Measurements from ENCODE around the gene AADACL4. TPM values are rescaled to one million over a fixed set of nuclear protein-coding genes. Genes with fewer than 3 reads are reported as not detected.
"Not testable (repeated sequence)": the region's sequence is repeated elsewhere in the genome, so short reads cannot be mapped to it uniquely, and the experiment has no call there.

AADACL4 gene
- polyA plus RNA-seq, 2 donors = not detected

DNA sequence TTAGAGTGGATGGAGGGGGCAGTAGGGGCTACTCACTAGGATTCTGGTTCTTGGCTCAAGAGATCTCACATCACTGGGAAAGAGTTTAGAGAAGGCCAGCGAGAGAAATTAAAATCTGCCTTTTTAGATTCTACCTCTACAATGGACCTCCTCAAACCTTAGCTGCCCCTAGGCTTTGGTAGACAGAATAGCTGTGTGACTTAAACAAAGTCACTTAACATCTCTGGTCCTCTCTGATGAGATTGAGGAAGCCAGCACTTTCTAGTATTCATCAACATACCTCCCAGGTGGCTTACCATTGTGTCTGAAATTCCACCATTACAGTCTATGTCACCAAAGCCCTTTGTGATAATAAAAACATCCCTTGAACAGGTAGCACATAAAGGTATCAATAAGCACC is 18.7 kb downstream of the AADACL4 start:
- H3K4me1 ChIP-seq (ENCODE audit: control insufficient read depth in 2 of 2, insufficient read depth in 2 of 2, low read length in 1 of 2) = no peaks in the 10 kb centered on the region
- H3K27ac ChIP-seq (ENCODE audit: low read depth in 2 of 2, low read length in 1 of 2) = no peak overlapping the region
- no peaks in the 10 kb centered on the region for H3K9me3 ChIP-seq (ENCODE audit: control insufficient read depth in 2 of 2, insufficient read depth in 1 of 2, low read depth in 1 of 2, low read length in 1 of 2)
- H3K27me3 ChIP-seq (ENCODE audit: control insufficient read depth in 1 of 2, insufficient read depth in 2 of 2, low read length in 2 of 2) = no peaks in the 10 kb centered on the region
- 89 to 96% methylated on average over 1 of the region's 1 CpG for WGBS, 2 donors
- no peaks in the 10 kb centered on the region for H3K36me3 ChIP-seq (ENCODE audit: control insufficient read depth in 2 of 2, insufficient read depth in 2 of 2, low read length in 1 of 2)
- H3K4me3 ChIP-seq (ENCODE audit: low read depth in 1 of 2, low read length in 2 of 2) = no peak overlapping the region

DNA sequence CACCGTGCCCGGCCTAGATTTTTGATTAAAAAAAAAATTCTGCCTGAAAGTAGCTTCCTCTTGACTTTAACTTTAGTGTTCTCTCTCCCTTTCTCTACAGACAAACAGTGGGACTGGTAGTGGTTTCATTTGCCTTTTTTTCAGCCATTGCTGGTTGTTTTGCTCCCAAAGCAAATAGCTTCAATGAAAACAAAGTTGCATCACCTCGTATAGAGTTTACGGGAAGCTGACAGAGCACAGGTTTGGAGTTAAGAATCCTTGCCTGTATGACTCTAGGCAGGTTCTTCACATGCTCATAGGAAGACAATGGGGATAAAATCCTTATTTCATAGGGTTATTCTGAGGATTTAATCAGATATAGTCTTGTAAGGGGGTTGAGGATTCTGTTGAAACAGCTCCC is 21.6 kb downstream of the AADACL4 start:
- H3K9me3 ChIP-seq (ENCODE audit: control insufficient read depth in 2 of 2, insufficient read depth in 1 of 2, low read depth in 1 of 2, low read length in 1 of 2) = peaks cover 0 to 3% of the 10 kb centered on the region in 2 donors
- no peak overlapping the region for H3K27ac ChIP-seq (ENCODE audit: low read depth in 2 of 2, low read length in 1 of 2)
- H3K36me3 ChIP-seq (ENCODE audit: control insufficient read depth in 2 of 2, insufficient read depth in 2 of 2, low read length in 1 of 2) = no peaks in the 10 kb centered on the region
- no peak overlapping the region for H3K4me3 ChIP-seq (ENCODE audit: low read depth in 1 of 2, low read length in 2 of 2)
- H3K27me3 ChIP-seq (ENCODE audit: control insufficient read depth in 1 of 2, insufficient read depth in 2 of 2, low read length in 2 of 2) = peaks cover 0 to 4% of the 10 kb centered on the region in 2 donors
- no peaks in the 10 kb centered on the region for H3K4me1 ChIP-seq (ENCODE audit: control insufficient read depth in 2 of 2, insufficient read depth in 2 of 2, low read length in 1 of 2)
- 75 to 79% methylated on average over 4 of the region's 4 CpGs for WGBS, 2 donors

DNA sequence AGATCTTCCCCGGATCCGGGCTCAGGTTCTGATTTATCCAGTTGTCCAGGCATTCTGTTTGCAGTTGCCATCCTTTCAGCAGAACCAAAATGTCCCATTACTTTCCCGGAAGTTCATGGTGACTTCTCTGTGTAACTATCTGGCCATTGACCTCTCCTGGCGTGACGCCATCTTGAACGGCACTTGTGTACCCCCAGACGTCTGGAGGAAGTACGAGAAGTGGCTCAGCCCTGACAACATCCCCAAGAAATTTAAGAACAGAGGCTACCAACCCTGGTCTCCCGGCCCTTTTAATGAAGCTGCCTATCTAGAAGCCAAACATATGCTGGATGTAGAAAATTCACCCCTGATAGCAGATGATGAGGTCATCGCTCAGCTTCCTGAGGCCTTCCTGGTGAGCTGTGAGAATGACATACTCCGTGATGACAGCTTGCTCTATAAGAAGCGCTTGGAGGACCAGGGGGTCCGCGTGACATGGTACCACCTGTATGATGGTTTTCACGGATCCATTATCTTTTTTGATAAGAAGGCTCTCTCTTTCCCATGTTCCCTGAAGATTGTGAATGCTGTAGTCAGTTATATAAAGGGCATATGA is 22.4 kb downstream of the AADACL4 start:
- H3K27ac ChIP-seq (ENCODE audit: low read depth in 2 of 2, low read length in 1 of 2) = no peak overlapping the region
- H3K27me3 ChIP-seq (ENCODE audit: control insufficient read depth in 1 of 2, insufficient read depth in 2 of 2, low read length in 2 of 2) = peaks cover 0 to 4% of the 10 kb centered on the region in 2 donors
- H3K4me3 ChIP-seq (ENCODE audit: low read depth in 1 of 2, low read length in 2 of 2) = no peak overlapping the region
- H3K36me3 ChIP-seq (ENCODE audit: control insufficient read depth in 2 of 2, insufficient read depth in 2 of 2, low read length in 1 of 2) = no peaks in the 10 kb centered on the region
- H3K4me1 ChIP-seq (ENCODE audit: control insufficient read depth in 2 of 2, insufficient read depth in 2 of 2, low read length in 1 of 2) = no peaks in the 10 kb centered on the region
- peaks cover 0 to 3% of the 10 kb centered on the region in 2 donors for H3K9me3 ChIP-seq (ENCODE audit: control insufficient read depth in 2 of 2, insufficient read depth in 1 of 2, low read depth in 1 of 2, low read length in 1 of 2)
- WGBS, 2 donors = 87 to 88% methylated on average over 15 of the region's 15 CpGs

DNA sequence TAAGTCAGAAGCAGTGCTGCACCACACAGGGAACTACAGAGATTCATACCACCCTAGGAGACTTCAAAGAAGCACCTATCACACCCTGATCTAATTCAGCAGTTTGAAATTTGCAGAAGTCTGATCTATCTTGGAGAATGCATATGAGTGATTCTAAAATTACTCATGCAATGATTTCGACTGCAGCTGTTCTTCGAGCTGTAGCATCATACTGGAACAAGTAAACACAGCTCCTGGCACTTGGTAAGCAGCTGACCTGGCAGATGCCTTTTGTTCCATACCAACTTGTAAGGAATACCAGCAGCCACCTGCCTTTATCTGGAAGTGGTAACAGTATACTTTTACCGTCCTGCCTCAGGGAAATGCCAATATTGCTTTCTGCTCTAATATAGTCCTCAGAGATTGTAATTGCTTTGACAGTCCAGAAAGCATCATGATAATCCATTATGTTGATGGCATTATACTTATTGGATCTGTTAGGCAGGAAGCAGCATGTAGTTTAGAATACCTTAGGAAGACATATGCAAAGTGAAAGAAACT is 25.7 kb downstream of the AADACL4 start:
- Histone ChIP-seq H3K4me1 (ENCODE audit: control insufficient read depth in 2 of 2, insufficient read depth in 2 of 2, low read length in 1 of 2) (no peaks in the 10 kb centered on the region), H3K27ac (ENCODE audit: low read depth in 2 of 2, low read length in 1 of 2) (no peak overlapping the region), H3K27me3 (ENCODE audit: control insufficient read depth in 1 of 2, insufficient read depth in 2 of 2, low read length in 2 of 2) (peaks cover 0 to 4% of the 10 kb centered on the region in 2 donors), H3K36me3 (ENCODE audit: control insufficient read depth in 2 of 2, insufficient read depth in 2 of 2, low read length in 1 of 2) (no peaks in the 10 kb centered on the region), H3K4me3 (ENCODE audit: low read depth in 1 of 2, low read length in 2 of 2) (no peak overlapping the region), H3K9me3 (ENCODE audit: control insufficient read depth in 2 of 2, insufficient read depth in 1 of 2, low read depth in 1 of 2, low read length in 1 of 2) (peaks cover 0 to 3% of the 10 kb centered on the region in 2 donors)
- 47 to 52% methylated on average over 3 of the region's 3 CpGs for WGBS, 2 donors

DNA sequence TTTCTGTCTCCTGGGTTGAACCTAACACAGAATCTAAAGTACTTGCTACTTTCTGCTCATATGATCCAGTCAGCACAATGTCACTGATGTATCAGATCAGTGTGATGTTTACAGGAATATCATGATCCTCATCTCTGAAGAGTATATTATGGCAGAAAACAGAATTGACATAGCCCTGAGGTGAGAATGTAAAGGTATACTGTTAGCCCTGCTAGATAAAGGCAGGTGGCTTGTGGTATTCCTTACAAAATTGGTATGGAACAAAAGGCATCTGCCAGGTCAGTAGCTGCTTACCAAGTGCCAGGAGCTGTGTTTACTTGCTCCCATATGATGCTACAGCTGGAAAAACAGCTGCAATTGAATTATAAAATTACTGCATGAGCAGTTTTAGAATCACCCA is 30.5 kb downstream of the AADACL4 start:
- H3K27ac ChIP-seq (ENCODE audit: low read depth in 2 of 2, low read length in 1 of 2) = no peak overlapping the region
- H3K4me1 ChIP-seq (ENCODE audit: control insufficient read depth in 2 of 2, insufficient read depth in 2 of 2, low read length in 1 of 2) = no peaks in the 10 kb centered on the region
- no peak overlapping the region for H3K4me3 ChIP-seq (ENCODE audit: low read depth in 1 of 2, low read length in 2 of 2)
- no peaks in the 10 kb centered on the region for H3K36me3 ChIP-seq (ENCODE audit: control insufficient read depth in 2 of 2, insufficient read depth in 2 of 2, low read length in 1 of 2)
- H3K9me3 ChIP-seq (ENCODE audit: control insufficient read depth in 2 of 2, insufficient read depth in 1 of 2, low read depth in 1 of 2, low read length in 1 of 2) = no peaks in the 10 kb centered on the region
- H3K27me3 ChIP-seq (ENCODE audit: control insufficient read depth in 1 of 2, insufficient read depth in 2 of 2, low read length in 2 of 2) = peaks cover 0 to 1% of the 10 kb centered on the region in 2 donors

DNA sequence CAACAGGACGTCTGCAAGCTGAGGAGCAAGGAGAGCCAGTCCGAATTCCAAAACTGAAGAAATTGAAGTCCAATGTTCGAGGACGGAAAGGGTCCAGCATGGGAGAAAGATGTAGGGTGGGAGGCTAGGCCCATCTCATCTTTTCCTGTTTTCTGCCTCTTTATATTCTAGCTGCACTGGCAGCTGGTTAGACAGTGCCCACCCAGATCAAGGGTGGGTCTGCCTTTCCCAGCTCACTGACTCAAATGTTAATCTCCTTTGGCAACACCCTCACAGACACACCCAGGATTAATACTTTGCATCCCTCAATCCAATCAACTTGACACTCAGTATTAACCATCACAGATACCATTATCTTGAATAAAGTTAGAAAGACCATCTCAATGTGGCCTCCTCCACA is 32.2 kb downstream of the AADACL4 start:
- H3K4me3 ChIP-seq (ENCODE audit: low read depth in 1 of 2, low read length in 2 of 2); H3K4me1 ChIP-seq (ENCODE audit: control insufficient read depth in 2 of 2, insufficient read depth in 2 of 2, low read length in 1 of 2); H3K27ac ChIP-seq (ENCODE audit: low read depth in 2 of 2, low read length in 1 of 2); H3K36me3 ChIP-seq (ENCODE audit: control insufficient read depth in 2 of 2, insufficient read depth in 2 of 2, low read length in 1 of 2); H3K27me3 ChIP-seq (ENCODE audit: control insufficient read depth in 1 of 2, insufficient read depth in 2 of 2, low read length in 2 of 2); H3K9me3 ChIP-seq (ENCODE audit: control insufficient read depth in 2 of 2, insufficient read depth in 1 of 2, low read depth in 1 of 2, low read length in 1 of 2): not testable (repeated sequence)
- 77 to 84% methylated on average over 4 of the region's 4 CpGs for WGBS, 2 donors

DNA sequence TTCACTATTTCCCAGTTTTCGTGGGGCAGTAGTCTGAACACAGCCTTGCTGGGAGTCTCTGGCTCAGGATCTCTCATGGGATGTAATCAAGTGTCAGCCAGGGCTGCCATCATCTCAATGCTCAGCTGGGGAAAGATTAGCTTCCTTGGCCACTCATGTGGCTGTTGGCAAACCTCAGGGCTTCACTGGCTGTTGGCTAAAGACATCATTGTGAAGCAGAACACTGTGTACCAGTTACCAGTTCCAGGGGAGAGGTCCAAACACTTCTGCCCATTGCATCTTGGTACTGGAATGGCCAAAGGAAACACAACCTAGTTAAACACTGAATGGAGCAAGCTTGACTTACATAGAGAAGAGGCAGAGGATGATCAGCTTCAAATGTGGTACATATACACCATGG is 33.7 kb downstream of the AADACL4 start:
- Histone ChIP-seq H3K4me3 (ENCODE audit: low read depth in 1 of 2, low read length in 2 of 2) (no peak overlapping the region), H3K27me3 (ENCODE audit: control insufficient read depth in 1 of 2, insufficient read depth in 2 of 2, low read length in 2 of 2) (no peaks in the 10 kb centered on the region), H3K4me1 (ENCODE audit: control insufficient read depth in 2 of 2, insufficient read depth in 2 of 2, low read length in 1 of 2) (no peaks in the 10 kb centered on the region), H3K27ac (ENCODE audit: low read depth in 2 of 2, low read length in 1 of 2) (no peak overlapping the region), H3K36me3 (ENCODE audit: control insufficient read depth in 2 of 2, insufficient read depth in 2 of 2, low read length in 1 of 2) (no peaks in the 10 kb centered on the region), H3K9me3 (ENCODE audit: control insufficient read depth in 2 of 2, insufficient read depth in 1 of 2, low read depth in 1 of 2, low read length in 1 of 2) (no peaks in the 10 kb centered on the region)
- WGBS, 2 donors = 63 to 79% methylated on average over 1 of the region's 1 CpG

DNA sequence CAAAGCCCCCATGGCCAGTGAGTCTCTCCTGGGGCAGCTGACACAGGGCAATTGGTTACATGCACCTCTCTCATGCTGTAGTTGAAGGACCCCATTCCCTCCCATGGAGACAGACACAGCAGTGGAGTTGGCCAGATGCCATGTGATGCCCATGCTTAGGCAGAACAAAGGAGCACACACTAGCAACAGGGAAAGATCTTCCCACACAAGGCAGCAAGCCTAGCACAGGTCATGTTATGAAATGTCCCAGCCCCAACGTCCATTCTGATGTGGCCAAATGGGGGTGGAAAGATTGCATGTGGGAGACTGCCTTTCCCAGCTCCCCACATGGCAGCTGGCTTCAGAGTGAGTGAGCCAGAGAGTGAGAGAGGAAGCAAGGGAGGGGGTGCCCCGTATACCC is 34.5 kb downstream of the AADACL4 start:
- Histone ChIP-seq H3K36me3 (ENCODE audit: control insufficient read depth in 2 of 2, insufficient read depth in 2 of 2, low read length in 1 of 2) (no peaks in the 10 kb centered on the region), H3K27me3 (ENCODE audit: control insufficient read depth in 1 of 2, insufficient read depth in 2 of 2, low read length in 2 of 2) (no peaks in the 10 kb centered on the region), H3K9me3 (ENCODE audit: control insufficient read depth in 2 of 2, insufficient read depth in 1 of 2, low read depth in 1 of 2, low read length in 1 of 2) (no peaks in the 10 kb centered on the region), H3K4me3 (ENCODE audit: low read depth in 1 of 2, low read length in 2 of 2) (no peak overlapping the region), H3K4me1 (ENCODE audit: control insufficient read depth in 2 of 2, insufficient read depth in 2 of 2, low read length in 1 of 2) (no peaks in the 10 kb centered on the region), H3K27ac (ENCODE audit: low read depth in 2 of 2, low read length in 1 of 2) (no peak overlapping the region)
- 28% methylated on average over 2 of the region's 2 CpGs for WGBS, 2 donors

DNA sequence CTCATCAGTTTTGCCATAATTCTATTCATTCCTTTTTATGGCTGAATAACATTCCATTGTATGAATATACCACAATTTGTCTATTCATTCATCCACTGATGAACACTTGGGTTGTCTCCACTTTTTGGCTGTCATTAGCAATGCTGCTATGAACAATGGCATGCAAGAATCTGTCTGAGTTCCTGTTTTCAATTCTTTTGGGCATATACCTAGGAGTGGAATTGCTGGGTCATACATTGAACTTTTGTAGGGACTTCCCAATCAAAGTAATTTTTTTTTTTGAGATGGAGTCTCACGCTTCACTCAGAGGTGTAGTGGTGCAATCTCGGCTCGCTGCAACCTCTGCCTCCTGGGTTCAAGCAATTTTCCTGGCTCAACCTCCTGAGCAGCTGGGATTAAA is 34.9 kb downstream of the AADACL4 start:
- Histone ChIP-seq H3K9me3 (ENCODE audit: control insufficient read depth in 2 of 2, insufficient read depth in 1 of 2, low read depth in 1 of 2, low read length in 1 of 2) (no peaks in the 10 kb centered on the region), H3K36me3 (ENCODE audit: control insufficient read depth in 2 of 2, insufficient read depth in 2 of 2, low read length in 1 of 2) (no peaks in the 10 kb centered on the region), H3K4me3 (ENCODE audit: low read depth in 1 of 2, low read length in 2 of 2) (no peak overlapping the region), H3K27me3 (ENCODE audit: control insufficient read depth in 1 of 2, insufficient read depth in 2 of 2, low read length in 2 of 2) (no peaks in the 10 kb centered on the region), H3K27ac (ENCODE audit: low read depth in 2 of 2, low read length in 1 of 2) (no peak overlapping the region), H3K4me1 (ENCODE audit: control insufficient read depth in 2 of 2, insufficient read depth in 2 of 2, low read length in 1 of 2) (no peaks in the 10 kb centered on the region)
- WGBS, 2 donors = 70 to 83% methylated on average over 3 of the region's 3 CpGs

DNA sequence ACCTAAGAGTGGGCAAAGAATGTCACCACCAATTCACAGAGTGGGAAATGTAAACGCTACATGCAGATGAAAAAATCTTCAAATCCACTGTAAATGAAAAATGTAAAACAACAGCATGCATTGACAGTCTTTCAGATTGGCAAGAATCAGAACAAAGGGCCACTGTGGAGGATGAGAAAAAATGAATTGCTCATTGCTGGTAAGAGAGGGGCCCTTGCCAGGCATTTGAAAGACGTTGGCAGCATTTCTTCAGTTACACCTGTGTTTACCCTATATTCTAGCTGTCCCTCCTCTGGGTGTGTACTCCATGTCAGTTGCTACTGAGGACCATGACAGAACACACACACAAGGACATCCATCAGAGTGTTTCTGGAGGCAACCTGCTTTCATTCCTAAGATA is 46.3 kb downstream of the AADACL4 start:
- Histone ChIP-seq H3K4me1 (ENCODE audit: control insufficient read depth in 2 of 2, insufficient read depth in 2 of 2, low read length in 1 of 2) (no peaks in the 10 kb centered on the region), H3K36me3 (ENCODE audit: control insufficient read depth in 2 of 2, insufficient read depth in 2 of 2, low read length in 1 of 2) (no peaks in the 10 kb centered on the region), H3K27ac (ENCODE audit: low read depth in 2 of 2, low read length in 1 of 2) (no peak overlapping the region), H3K27me3 (ENCODE audit: control insufficient read depth in 1 of 2, insufficient read depth in 2 of 2, low read length in 2 of 2) (no peaks in the 10 kb centered on the region), H3K4me3 (ENCODE audit: low read depth in 1 of 2, low read length in 2 of 2) (no peak overlapping the region), H3K9me3 (ENCODE audit: control insufficient read depth in 2 of 2, insufficient read depth in 1 of 2, low read depth in 1 of 2, low read length in 1 of 2) (no peaks in the 10 kb centered on the region)
- 33 to 36% methylated on average over 2 of the region's 2 CpGs for WGBS, 2 donors

Data from esophagus (tissue), 2 donors.